ENCODE results near the gene CPHXL2.

DNA sequence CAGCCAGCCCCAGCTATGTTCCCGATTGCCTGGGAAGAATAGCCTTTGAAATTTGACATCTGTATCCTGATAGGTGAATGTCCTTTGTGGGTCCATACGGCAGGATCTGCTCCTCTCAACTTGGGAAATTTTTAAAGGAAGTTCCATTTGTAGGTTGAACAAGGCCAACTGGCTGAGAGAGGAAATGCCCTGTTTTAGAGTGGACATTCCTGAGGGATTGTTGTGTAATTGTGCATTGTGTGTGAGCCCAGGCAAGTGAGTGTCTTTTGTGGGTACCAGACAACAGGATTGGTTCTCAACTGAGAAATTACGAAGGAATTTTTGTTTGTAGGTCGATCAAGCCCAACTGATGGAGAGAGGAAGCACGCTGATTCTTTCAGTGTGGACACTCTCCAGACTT, 2.6 kb upstream of the CPHXL2 start:
- TF ChIP-seq, protein P1, sequence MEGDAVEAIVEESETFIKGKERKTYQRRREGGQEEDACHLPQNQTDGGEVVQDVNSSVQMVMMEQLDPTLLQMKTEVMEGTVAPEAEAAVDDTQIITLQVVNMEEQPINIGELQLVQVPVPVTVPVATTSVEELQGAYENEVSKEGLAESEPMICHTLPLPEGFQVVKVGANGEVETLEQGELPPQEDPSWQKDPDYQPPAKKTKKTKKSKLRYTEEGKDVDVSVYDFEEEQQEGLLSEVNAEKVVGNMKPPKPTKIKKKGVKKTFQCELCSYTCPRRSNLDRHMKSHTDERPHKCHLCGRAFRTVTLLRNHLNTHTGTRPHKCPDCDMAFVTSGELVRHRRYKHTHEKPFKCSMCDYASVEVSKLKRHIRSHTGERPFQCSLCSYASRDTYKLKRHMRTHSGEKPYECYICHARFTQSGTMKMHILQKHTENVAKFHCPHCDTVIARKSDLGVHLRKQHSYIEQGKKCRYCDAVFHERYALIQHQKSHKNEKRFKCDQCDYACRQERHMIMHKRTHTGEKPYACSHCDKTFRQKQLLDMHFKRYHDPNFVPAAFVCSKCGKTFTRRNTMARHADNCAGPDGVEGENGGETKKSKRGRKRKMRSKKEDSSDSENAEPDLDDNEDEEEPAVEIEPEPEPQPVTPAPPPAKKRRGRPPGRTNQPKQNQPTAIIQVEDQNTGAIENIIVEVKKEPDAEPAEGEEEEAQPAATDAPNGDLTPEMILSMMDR (conservative IDR thresholded peaks at IDR 0.05; ENCODE audit: low read depth in 2 of 2), result no peak
- TF ChIP-seq EZH2 (IDR thresholded peaks at IDR 0.05; ENCODE audit: low read depth, unreplicated experiment) (no peak), EZH2phosphoT487 (IDR thresholded peaks at IDR 0.05; ENCODE audit: unreplicated experiment) (no peak), ZNF331 (CRISPR knock-in tag; IDR thresholded peaks at IDR 0.05; ENCODE audit: low read depth) (no peak), NANOG (IDR thresholded peaks at IDR 0.05; ENCODE audit: borderline replicate concordance) (no peak), POLR2AphosphoS5 (IDR thresholded peaks at IDR 0.05; ENCODE audit: low read depth) (no peak), JUNB (IDR thresholded peaks at IDR 0.05; ENCODE audit: unreplicated experiment) (no peak), ZNF114 (CRISPR knock-in tag; IDR thresholded peaks at IDR 0.05) (no peak), CREB1 (CRISPR knock-in tag; IDR thresholded peaks at IDR 0.05; ENCODE audit: low read depth) (no peak), STAT1 (IDR thresholded peaks at IDR 0.05; ENCODE audit: unreplicated experiment) (no peak)
- TF ChIP-seq, protein P2, sequence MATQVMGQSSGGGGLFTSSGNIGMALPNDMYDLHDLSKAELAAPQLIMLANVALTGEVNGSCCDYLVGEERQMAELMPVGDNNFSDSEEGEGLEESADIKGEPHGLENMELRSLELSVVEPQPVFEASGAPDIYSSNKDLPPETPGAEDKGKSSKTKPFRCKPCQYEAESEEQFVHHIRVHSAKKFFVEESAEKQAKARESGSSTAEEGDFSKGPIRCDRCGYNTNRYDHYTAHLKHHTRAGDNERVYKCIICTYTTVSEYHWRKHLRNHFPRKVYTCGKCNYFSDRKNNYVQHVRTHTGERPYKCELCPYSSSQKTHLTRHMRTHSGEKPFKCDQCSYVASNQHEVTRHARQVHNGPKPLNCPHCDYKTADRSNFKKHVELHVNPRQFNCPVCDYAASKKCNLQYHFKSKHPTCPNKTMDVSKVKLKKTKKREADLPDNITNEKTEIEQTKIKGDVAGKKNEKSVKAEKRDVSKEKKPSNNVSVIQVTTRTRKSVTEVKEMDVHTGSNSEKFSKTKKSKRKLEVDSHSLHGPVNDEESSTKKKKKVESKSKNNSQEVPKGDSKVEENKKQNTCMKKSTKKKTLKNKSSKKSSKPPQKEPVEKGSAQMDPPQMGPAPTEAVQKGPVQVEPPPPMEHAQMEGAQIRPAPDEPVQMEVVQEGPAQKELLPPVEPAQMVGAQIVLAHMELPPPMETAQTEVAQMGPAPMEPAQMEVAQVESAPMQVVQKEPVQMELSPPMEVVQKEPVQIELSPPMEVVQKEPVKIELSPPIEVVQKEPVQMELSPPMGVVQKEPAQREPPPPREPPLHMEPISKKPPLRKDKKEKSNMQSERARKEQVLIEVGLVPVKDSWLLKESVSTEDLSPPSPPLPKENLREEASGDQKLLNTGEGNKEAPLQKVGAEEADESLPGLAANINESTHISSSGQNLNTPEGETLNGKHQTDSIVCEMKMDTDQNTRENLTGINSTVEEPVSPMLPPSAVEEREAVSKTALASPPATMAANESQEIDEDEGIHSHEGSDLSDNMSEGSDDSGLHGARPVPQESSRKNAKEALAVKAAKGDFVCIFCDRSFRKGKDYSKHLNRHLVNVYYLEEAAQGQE (IDR thresholded peaks at IDR 0.05; ENCODE audit: unreplicated experiment), result no peak
- TF ChIP-seq, protein P3, sequence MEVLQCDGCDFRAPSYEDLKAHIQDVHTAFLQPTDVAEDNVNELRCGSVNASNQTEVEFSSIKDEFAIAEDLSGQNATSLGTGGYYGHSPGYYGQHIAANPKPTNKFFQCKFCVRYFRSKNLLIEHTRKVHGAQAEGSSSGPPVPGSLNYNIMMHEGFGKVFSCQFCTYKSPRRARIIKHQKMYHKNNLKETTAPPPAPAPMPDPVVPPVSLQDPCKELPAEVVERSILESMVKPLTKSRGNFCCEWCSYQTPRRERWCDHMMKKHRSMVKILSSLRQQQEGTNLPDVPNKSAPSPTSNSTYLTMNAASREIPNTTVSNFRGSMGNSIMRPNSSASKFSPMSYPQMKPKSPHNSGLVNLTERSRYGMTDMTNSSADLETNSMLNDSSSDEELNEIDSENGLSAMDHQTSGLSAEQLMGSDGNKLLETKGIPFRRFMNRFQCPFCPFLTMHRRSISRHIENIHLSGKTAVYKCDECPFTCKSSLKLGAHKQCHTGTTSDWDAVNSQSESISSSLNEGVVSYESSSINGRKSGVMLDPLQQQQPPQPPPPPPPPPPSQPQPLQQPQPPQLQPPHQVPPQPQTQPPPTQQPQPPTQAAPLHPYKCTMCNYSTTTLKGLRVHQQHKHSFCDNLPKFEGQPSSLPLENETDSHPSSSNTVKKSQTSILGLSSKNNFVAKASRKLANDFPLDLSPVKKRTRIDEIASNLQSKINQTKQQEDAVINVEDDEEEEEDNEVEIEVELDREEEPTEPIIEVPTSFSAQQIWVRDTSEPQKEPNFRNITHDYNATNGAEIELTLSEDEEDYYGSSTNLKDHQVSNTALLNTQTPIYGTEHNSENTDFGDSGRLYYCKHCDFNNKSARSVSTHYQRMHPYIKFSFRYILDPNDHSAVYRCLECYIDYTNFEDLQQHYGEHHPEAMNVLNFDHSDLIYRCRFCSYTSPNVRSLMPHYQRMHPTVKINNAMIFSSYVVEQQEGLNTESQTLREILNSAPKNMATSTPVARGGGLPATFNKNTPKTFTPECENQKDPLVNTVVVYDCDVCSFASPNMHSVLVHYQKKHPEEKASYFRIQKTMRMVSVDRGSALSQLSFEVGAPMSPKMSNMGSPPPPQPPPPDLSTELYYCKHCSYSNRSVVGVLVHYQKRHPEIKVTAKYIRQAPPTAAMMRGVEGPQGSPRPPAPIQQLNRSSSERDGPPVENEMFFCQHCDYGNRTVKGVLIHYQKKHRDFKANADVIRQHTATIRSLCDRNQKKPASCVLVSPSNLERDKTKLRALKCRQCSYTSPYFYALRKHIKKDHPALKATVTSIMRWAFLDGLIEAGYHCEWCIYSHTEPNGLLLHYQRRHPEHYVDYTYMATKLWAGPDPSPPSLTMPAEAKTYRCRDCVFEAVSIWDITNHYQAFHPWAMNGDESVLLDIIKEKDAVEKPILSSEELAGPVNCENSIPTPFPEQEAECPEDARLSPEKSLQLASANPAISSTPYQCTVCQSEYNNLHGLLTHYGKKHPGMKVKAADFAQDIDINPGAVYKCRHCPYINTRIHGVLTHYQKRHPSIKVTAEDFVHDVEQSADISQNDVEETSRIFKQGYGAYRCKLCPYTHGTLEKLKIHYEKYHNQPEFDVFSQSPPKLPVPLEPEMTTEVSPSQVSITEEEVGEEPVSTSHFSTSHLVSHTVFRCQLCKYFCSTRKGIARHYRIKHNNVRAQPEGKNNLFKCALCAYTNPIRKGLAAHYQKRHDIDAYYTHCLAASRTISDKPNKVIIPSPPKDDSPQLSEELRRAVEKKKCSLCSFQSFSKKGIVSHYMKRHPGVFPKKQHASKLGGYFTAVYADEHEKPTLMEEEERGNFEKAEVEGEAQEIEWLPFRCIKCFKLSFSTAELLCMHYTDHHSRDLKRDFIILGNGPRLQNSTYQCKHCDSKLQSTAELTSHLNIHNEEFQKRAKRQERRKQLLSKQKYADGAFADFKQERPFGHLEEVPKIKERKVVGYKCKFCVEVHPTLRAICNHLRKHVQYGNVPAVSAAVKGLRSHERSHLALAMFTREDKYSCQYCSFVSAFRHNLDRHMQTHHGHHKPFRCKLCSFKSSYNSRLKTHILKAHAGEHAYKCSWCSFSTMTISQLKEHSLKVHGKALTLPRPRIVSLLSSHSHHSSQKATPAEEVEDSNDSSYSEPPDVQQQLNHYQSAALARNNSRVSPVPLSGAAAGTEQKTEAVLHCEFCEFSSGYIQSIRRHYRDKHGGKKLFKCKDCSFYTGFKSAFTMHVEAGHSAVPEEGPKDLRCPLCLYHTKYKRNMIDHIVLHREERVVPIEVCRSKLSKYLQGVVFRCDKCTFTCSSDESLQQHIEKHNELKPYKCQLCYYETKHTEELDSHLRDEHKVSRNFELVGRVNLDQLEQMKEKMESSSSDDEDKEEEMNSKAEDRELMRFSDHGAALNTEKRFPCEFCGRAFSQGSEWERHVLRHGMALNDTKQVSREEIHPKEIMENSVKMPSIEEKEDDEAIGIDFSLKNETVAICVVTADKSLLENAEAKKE (CRISPR knock-in tag; IDR thresholded peaks at IDR 0.05), result no peak
- TF ChIP-seq, protein P4, sequence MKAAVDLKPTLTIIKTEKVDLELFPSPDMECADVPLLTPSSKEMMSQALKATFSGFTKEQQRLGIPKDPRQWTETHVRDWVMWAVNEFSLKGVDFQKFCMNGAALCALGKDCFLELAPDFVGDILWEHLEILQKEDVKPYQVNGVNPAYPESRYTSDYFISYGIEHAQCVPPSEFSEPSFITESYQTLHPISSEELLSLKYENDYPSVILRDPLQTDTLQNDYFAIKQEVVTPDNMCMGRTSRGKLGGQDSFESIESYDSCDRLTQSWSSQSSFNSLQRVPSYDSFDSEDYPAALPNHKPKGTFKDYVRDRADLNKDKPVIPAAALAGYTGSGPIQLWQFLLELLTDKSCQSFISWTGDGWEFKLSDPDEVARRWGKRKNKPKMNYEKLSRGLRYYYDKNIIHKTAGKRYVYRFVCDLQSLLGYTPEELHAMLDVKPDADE (IDR thresholded peaks at IDR 0.05), result no peak

Data from GM23338 (cell line).